HG02943 (cell line): Measurements from ENCODE around the gene CDC25A.
A peak's percentile ranks its signal among the peaks of the same experiment; 100 is the strongest.

ENCODE experiments used
- ATAC-seq: cut with Tn5 transposase; IDR thresholded peaks from one replicate; pipeline ENCODE4 v1.9.1; 2021; ENCODE audit warnings: mild to moderate bottlenecking, low read depth, moderate library complexity; ENCODE audit not compliant: unreplicated experiment

Gene CDC25A

GRCh38 chr3:48199117-48199516 is 10.9 kb upstream of the CDC25A start:
- ATAC-seq = no peak

- ATAC-seq = no peak
These were observed 8.4 kb upstream of the CDC25A start for GRCh38 chr3:48196611-48197010.

GRCh38 chr3:48194446-48195071 is 6.3 kb upstream of the CDC25A start:
- ATAC-seq = no peak

GRCh38 chr3:48190911-48191310 is 2.7 kb upstream of the CDC25A start:
- no peak for ATAC-seq

- ATAC-seq = no peak
These were observed 1.1 kb upstream of the CDC25A start for GRCh38 chr3:48189321-48189720.

- peak; percentile 25 for ATAC-seq
These were observed 495 bp downstream of the CDC25A start for GRCh38 chr3:48187579-48188265.

- ATAC-seq = no peak
These were observed 977 bp downstream of the CDC25A start for GRCh38 chr3:48187301-48187578.

- ATAC-seq = no peak
These were observed 1.5 kb downstream of the CDC25A start for GRCh38 chr3:48186631-48187300.

- ATAC-seq = no peak
These were observed 3.1 kb downstream of the CDC25A start for GRCh38 chr3:48185129-48185528.

GRCh38 chr3:48184299-48184698 is 3.9 kb downstream of the CDC25A start:
- ATAC-seq = no peak

- no peak for ATAC-seq
These were observed 7.5 kb downstream of the CDC25A start for GRCh38 chr3:48180531-48181253.

GRCh38 chr3:48180021-48180420 is 8.2 kb downstream of the CDC25A start:
- no peak for ATAC-seq

GRCh38 chr3:48178072-48178471 is 10.1 kb downstream of the CDC25A start:
- no peak for ATAC-seq

GRCh38 chr3:48157950-48158376 is 30.3 kb downstream of the CDC25A start:
- ATAC-seq = no peak

GRCh38 chr3:48157202-48157840 is 30.9 kb downstream of the CDC25A start:
- no peak for ATAC-seq

GRCh38 chr3:48156163-48156562 is 32.1 kb downstream of the CDC25A start:
- no peak for ATAC-seq

- no peak for ATAC-seq
These were observed 33.1 kb downstream of the CDC25A start for GRCh38 chr3:48155122-48155521.

- ATAC-seq = no peak
These were observed 36.3 kb downstream of the CDC25A start for GRCh38 chr3:48151807-48152427.

- no peak for ATAC-seq
These were observed 37.0 kb downstream of the CDC25A start for GRCh38 chr3:48151058-48151806.

- ATAC-seq = no peak
These were observed 44.2 kb downstream of the CDC25A start for GRCh38 chr3:48143992-48144391.
